GM21786 (cell line): ENCODE measurements around the gene PIGH.

Source experiments
- ATAC-seq: cut with Tn5 transposase; IDR thresholded peaks from one replicate; pipeline ENCODE4 v1.9.1; 2021; ENCODE audit not compliant: unreplicated experiment

Gene PIGH

DNA sequence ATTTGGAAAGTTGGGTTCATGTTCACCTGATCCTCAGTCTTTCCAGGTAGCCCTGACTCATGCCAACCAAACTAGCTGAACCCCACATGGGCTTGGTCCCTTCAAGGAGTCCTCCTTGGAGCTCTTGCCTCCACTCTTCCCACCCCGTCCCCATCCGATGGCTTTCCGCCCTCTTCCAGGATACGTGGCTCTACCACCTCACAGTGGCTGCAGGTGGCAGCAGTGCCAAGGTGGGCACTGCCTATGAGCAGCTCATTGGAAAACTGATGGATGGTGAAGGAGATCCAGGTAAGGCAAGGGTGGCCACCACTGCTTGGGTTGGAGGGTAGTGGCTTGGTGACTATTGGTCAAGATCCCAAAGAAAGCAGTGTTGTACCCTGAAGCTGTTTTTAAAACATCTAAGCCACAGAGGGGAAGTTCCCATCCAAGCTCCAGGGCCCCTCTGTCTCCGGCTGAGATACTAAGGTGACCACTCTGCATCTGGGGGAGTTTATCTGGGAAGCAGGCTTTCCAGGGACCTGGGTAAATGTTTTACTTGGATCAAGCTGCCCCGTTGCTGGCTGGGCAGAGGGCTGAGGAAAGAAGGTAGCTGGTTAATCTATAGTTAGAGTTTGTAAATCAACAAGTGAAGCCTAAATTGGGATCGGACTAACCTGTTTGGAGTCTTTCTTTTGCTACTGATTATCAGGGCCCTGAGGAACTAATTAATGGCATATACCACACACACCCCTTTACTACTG, 23.7 kb downstream of the PIGH start:
- no peak for ATAC-seq

DNA sequence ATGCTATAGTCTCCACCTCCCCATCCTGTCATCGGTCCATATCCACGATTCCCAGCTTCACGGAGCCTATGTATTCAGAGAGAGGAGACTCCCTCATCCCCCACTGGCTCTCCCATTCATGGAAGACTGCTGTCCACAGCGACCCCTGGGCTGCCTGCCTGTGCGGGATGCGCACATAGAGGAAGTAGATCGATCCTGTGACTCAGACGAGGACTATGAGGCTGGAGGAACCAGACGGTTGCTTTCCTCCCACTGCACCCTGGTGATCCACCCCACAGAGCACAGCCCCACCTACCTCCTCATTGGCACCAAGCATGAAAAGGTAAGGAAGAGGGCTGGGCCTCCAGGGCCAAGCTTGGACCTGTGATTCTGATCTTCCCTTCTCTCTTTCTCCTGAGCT, 24.4 kb downstream of the PIGH start:
- no peak for ATAC-seq

DNA sequence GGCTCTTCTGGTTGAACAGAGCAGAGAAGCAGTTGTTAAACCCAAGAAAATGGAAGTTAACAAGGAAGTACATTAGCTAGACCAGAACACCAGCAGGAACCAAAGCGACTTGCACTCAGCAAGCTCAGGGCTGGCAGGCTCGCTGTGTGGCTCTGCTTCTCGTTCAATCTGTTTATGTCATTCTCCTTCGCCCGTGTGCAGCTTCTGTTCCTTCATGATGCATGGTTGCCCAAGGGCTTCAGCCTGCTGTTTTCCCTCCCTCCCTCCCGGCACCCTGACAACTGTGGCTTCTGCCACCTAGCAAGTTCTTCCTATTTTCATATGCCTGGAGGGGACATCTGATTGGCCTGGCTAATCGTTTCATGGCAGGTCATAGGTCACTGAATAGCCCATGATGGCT, 25.3 kb downstream of the PIGH start:
- ATAC-seq: no peak

DNA sequence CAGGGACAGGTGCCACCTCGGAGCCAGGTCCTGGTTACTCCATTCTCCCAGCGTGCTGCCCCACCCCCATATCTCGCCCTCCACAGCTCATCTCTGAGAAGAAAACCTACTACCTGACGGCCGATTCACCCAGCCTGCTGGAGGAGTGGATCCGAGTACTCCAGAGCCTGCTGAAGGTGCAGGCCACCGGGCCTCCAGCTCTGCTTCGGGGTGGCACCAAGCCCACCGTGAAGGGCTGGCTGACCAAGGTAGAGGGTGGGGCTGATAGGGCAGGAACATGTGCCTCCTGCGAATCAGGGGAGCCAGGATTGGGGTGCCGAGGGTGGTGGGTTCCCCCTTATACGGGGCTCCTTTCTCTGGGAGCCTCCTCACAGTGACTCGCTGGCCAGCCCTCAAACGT, 25.9 kb downstream of the PIGH start:
- ATAC-seq: no peak

DNA sequence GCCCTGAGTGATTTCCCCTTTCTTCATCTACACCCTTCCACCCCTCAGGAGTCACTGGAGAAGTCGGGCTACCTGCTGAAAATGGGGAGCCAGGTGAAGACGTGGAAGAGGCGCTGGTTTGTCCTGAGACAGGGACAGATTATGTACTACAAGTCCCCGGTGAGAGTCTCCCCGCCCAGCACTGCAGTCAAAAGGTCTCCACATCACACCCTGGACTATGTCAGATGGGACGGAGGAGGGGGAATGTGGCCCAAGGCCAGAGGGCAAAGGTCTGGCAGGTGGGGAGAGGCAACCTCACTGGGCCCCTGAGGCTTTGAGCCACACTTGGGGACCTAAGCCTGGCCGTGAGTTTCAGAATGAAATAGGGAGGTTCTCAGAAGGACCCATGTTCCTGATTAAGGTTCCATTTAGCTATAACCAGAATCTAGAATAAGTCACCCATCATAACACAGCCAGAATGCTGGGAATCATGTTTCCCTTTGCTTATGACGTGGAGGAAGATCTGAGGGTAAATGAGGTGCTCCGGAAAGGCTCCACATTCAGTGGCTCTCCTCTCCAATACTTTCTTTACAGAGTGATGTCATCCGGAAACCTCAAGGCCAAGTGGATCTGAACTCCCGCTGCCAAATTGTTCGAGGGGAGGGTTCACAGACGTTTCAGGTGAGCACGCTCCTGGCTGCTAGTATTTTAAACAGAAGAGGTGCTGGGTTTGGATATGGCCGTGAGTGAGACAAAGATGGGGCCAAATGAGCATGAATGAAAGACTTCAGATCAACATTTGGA, 26.6 kb downstream of the PIGH start:
- ATAC-seq: no peak

DNA sequence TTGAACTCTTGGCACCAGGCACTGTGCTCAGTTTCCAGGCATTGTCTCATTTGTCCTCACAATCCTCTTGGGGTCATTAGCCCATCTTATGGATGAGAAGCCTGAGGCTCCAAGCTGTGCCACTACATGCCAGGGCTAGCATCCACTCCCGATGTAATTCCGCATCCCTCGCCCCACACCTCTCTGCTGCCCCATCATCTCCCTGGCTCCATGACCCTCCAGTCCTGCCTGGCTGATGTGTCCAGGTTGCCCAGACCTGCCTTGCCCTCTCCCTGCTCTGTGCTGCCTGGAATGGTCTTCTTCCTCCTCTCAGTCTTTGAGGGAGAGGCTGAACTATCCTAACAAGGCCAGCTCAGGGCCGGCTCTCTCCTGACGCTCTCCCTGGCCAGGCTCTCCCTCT, 27.5 kb downstream of the PIGH start:
- ATAC-seq: no peak

DNA sequence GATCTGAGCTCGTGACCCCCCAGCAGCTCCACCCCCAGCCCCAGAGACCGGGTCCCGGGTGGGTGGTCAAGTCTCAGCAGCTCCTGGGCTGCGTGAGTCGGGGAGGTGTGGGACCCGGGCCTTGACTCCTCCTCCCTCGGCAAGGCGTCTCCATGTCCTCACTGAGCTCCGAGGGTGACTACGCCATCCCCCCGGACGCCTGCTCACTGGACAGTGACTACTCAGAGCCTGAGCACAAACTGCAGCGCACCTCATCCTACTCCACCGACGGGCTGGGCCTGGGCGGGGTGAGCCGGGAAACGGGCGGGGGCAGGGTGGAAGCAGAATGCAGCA, 28.1 kb downstream of the PIGH start:
- no peak for ATAC-seq

DNA sequence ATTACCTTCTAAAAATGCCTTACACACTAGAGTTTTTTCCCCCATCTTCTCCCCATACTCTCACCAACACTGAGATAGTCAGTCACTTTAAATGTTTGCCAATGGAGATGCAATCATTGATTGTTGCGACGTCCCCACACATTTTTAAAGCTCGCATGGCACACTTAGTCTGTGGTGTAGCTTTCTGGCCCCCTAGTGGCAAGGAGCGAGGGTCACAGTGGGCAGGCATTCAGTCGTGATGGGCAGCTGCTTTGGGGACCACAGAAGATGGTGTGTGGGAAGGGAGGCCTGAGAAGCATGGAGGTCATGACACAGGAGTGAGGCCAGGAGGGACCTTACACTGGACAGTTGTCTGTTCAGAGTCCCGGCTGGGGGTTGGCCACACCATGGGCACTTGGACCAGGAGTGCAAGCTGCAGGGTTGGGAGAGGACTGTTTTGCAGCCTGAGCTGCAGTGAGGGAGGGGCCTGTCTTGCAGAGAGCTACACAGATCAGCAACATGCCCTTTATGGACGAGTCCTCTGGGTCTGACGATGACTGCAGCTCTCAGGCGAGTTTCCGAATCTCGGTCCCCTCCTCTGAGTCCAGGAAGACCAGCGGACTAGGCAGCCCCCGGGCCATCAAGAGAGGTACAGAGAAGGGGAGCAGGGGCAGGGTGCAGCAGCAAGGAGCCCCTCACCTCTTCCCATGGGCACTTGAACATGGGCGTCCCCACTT, 28.6 kb downstream of the PIGH start:
- ATAC-seq: peak; percentile 48

DNA sequence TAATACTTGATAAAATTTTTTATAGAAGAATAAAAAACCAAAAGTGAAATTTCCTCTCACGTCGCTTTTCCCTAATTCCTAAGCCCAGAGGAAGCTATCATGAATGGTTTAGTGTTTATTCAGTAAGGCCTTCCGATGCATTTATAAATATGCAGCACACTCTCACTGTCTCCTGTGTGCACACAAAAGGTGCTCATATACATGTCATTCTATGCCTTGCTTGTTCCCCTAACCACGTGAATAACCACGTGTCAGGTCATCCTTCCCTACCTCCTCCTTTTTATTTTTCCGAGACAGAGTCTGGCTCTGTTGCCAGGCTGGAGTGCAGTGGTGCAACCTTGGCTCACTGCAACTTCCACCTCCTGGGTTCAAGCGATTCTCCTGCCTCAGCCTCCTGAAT, 29.6 kb downstream of the PIGH start:
- no peak for ATAC-seq

DNA sequence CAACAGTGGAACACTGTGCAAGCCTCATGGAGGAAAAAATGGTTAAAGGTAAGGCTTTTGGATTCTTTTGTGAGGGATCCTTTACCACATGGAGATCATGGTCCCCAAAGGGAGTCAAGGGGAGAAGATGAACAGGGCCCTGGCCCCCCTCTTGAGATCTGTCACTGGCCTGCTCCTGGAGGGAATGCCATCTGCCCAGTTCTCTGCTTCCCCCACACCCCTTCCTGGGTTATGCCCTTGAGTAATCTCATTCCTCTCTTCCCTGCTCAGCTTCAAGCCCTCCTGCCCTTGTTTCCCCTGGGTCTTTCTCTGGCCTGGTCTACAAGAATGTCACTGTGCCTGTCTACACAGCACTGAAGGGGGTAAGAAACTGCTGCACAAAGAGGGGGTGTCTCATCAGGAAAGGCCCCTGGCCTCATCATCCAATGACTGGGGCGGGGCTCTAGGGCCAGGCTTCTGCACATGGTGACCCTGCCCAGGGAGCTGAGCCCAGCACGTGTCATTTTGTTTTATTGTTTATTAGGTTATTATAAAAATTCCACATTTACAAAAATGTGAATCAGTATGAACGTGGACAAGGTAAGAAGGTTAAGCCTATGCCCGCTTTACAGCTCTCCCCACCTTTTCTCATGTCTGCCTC, 30.3 kb downstream of the PIGH start:
- ATAC-seq: no peak

DNA sequence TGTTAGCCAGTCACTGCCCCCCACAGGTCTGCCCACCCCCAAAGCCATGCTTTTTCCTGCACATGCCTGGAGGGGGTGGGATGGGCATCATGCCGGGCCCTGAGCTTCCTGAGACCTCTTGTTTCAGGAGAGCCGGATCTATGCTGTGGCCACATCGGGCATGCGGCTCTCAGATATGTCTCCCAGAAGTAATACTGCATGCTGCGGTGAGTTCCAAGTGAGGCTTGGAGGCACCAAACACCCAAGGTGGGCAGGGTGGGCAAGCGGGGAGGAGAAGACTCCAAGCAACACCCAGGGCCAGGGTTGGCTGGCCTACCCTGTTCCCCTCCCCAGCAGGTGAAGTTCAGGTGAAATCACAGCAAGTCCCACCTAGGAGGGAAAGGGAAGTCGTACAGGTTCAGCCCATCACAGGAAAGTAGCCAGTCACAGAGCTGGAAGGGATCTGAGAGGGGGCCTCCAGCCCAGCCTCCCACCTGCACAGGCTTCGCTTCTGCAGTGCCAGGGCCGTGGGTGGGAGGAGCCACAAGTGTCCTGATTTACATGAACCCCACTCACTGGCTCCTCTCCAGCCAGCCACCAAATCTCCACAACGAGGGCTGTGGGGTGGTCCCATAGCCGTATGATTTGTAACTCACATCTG, 30.9 kb downstream of the PIGH start:
- ATAC-seq: no peak

DNA sequence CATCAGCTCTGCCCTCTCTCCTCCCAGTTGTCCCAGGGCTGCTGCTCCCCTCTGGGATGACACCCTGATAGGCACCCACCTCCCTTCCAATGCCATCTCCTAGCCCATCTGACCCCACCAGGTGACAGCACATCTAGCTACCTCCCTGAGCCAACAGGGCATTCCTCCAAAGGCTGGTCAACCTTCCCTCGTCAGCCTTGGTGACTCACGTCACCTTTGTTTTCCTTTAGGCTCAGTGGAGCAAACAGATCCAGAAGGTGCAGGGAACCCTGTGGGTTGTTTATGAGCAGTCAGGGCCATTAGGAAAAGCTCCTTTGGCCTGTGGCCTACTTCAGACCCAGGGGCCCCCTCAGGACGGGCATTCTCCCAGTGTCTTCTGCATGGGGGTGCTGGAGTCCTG, 32.4 kb downstream of the PIGH start:
- ATAC-seq: no peak

DNA sequence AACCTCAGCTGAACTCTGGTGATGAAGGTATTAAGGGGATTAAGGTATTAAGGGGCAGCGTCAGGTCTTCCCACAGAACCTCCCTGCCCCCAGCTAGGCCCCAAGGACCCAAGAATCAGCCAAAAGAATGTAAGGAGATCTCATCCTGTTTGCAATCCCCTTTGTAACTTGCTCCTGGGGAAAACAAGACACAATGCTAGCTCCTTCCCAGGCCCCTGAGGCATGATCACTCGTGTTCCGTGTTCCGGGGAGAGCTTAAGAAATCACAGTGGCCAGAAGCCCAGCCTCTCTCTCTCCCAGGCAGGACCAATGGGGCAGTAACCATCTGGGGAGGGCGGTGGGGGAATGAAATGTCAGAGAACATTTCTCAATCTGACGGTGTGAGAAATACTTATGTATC, 33.2 kb downstream of the PIGH start:
- ATAC-seq: no peak

DNA sequence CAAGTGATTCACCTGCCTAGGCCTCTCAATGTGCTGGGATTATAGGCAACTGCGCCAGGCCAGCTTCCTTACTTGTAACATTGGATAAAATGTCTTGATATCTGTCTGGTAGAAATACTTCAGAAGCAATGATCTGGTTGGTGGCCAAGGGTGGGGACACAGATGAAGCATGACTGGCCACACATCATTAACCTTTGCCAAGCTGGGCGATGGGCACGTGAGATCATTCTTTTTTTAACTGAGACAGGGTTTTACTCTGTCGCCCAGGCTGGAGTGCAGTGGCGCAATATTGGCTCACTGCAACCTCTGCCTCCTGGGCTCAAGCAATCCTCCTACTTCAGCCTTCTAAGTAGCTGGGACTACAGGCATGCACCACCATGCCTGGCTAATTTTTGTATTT, 35.8 kb downstream of the PIGH start:
- ATAC-seq: no peak

DNA sequence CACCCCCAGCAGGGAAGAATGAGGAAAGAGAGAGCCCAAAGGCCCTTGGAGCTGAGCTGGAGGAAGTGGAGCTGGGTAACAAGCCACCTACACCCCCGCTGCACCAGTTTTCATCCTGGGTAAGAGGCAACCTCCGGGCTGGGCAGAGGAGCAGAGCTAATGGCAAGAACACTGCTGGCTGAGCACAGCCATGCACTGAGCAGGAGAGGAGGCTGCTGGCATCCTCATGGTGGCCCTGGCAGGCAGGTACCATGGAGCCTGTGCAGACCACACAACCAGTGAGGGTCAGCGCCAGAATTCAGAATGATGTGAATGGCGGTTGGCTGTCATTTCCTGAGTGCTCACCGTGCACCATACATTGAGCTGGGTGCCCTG, 37.3 kb downstream of the PIGH start:
- no peak for ATAC-seq

DNA sequence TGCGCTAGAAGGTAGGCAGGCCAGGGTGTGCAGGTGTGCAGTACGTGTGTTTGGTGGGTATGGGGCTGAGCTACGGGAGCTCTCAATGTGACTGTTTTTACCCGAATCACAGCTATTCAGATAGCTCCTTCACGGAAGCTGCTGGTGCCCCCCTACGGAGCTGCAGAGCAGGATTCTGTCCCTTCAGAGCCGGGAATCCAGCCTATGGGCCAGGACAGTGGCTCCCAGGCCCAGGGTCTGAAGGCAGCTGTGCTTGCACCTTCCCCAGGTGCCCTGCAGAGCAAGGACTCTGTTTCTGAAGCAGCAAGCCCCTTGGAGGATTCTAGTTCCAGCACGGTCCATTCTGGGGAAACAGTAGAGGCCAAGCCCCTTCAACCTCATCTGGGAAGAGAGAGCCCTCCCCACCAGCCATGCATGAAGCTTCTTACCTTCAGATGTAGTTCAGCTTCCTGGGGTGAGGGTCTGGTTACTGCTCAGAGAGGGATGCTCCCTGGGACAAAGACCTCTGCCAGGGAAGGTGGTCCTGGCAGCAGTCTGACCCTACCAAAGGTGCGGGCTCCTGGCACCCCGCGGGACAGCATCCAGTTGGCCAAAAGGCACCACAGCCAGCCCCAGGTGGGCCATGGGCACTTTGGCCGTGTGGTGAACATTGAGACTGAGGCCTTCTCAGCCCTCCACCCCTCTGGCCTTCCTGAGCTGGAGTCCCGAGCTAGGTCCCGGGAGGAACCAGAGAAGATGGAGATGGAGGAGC, 37.9 kb downstream of the PIGH start:
- no peak for ATAC-seq

DNA sequence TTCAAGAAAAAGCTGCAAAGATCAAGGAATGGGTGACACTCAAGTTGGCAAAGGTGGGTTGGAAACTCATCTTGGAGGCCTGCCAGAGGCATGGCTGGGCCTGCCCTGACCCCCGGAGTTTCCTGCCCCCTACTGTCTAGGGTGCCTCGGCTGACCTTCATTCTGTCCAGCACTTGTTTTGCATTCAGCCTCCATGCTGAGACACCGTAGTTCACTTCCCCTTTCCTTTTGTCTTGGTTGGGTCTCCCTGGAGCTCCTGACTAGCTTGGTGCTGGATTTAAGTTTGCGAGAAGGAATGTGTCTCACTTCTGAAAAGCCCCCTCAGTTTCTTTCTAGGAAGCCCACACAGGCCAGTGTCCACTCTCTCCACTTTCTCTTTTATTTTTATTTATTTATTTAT, 40.4 kb downstream of the PIGH start:
- no peak for ATAC-seq

DNA sequence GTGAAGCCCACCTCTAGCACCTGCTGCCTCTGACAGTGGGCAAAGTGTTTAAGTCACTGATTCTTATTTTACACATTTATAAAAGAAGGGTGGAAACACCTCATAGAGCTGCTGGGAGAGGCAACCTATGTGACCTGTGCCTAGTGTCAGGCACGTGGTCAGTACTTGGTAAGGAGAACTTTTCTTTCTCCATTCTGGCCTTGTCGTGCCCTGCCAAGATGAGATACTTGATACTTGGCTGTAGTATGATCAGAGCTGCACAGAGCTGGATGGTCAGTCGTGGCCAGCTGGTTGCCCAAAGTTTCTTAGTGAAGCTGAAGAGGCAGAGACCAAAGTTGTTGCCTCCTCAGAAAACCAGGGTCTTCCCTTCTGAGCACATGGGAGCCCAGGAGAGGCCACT, 42.4 kb downstream of the PIGH start:
- ATAC-seq: no peak

DNA sequence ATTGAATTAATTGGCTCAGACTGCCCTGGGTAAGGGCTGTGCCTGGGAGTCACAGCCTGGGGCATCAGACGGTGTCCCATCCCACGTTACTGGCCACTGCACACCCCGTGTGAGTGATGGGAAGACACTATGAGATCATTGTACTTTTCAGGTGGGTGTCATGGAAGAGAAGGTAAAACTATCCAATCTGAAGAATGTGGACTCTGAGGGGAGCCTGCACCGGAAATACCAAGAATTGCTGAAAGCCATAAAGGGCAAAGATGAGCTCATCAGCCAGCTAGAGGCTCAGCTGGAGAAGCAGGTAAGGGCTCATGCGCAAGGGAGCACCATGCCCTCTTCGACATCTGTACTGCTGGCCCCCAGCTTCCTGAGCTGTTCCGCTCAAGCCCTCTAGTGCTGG, 43.0 kb downstream of the PIGH start:
- no peak for ATAC-seq

DNA sequence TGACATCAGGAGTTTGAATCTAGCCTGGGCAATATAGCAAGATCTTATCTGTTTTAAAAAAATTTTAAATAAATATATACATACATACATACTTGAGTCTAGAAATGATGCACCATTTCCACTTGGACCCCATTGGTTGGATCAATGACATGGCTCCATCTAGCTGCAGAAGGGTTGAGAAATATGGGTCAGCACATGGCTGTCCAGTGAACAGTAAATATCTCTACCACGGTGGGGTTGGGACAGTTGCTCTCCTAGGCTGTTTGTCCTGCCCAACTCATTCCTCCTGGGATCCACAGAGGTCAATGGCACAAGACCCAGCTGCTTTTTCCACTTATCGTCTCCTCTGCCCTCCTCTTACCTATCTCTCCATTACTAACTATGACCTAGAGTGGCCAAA, 43.4 kb downstream of the PIGH start:
- ATAC-seq: no peak
